ENCODE data around the gene LEP. TPM values are rescaled to one million over a fixed set of nuclear protein-coding genes. Genes with fewer than 3 reads are reported as not detected.

LEP gene
- total and polyA plus RNA-seq, 9 of the 15 experiments (the other 6 are each of a cell fraction or from before 2014, with no cell fraction given): not detected

- no peak for DNase-seq (ENCODE audit: extremely low read depth in 1 of 4, low spot score in 3 of 4)
- no peak overlapping the region for H3K4me2 ChIP-seq (ENCODE audit: insufficient read depth, low read length)
- H3K79me2 ChIP-seq (ENCODE audit: control insufficient read depth, insufficient read depth, low read length): no peaks in the 10 kb centered on the region
- no peak overlapping the region for H2AFZ ChIP-seq (ENCODE audit: low read depth, low read length)
- intact Hi-C loops (cut with micrococcal nuclease): no loop called here
- H3K4me1 ChIP-seq (replicated peaks in 1 of 2; ENCODE audit: control insufficient read depth in 2 of 2, insufficient read depth in 2 of 2, low read length in 2 of 2): peaks cover 0 to 18% of the 10 kb centered on the region in 2 experiments; a peak in 2 of 5 replicates
- FAIRE-seq: no peak
- H3K9ac ChIP-seq (ENCODE audit: insufficient read depth in 1 of 2, low read depth in 2 of 2, low read length in 2 of 2): no peak overlapping the region
- in situ Hi-C loops (cut with MboI): no loop called here
- ATAC-seq: no peak
- CTCF ChIA-PET (ENCODE audit: low intra/inter-chr PET ratio): no interaction called here
- no TSS peak for BruUV-seq (replicated peaks)
- H3K27ac ChIP-seq (ENCODE audit: extremely low read depth, low read depth, low read length): no peak overlapping the region
- POLR2A ChIA-PET: interaction anchor here (1.2 kb wide), 1 partner anchor 8 kb away, joined by 4 read pairs; no protein-coding TSS in a partner anchor
- WGBS (ENCODE audit: insufficient coverage, low coverage, missing lambda C conversion rate): 2% methylated on average over 3 of the region's 3 CpGs
- H3K27me3 ChIP-seq (ENCODE audit: control insufficient read depth in 2 of 2, insufficient read depth in 2 of 2, low read length in 2 of 2): peaks cover 37 to 47% of the 10 kb centered on the region in 2 experiments
- no peaks in the 10 kb centered on the region for H3K36me3 ChIP-seq (ENCODE audit: control insufficient read depth, insufficient read depth, low read length)
- H3K9me3 ChIP-seq (replicated peaks; ENCODE audit: control insufficient read depth, insufficient read depth, low read depth, low read length): peaks cover 4% of the 10 kb centered on the region
- H3K4me3 ChIP-seq: no peak overlapping the region
- H4K20me1 ChIP-seq (replicated peaks; ENCODE audit: control insufficient read depth, insufficient read depth, low read length): no peaks in the 10 kb centered on the region
- no peak for TF ChIP-seq CEBPG (CRISPR knock-in tag; IDR thresholded peaks at IDR 0.05)
- peak; percentile 47 to 49 for TF ChIP-seq CEBPG (tag; conservative IDR thresholded peaks at IDR 0.05 in 1 of 2, IDR thresholded peaks at IDR 0.05 in 1 of 2)
- TF ChIP-seq CREB3 (tag; conservative IDR thresholded peaks at IDR 0.05; ENCODE audit: low read depth): no peak
- TF ChIP-seq SMARCA4 (IDR thresholded peaks at IDR 0.05): no peak
- no peak for TF ChIP-seq SRSF1 (IDR thresholded peaks at IDR 0.05; ENCODE audit: low read depth, low read length)
- peak; percentile 76 for TF ChIP-seq CEBPB (tag; IDR thresholded peaks at IDR 0.05)
- TF ChIP-seq ILK (tag; IDR thresholded peaks at IDR 0.05; ENCODE audit: borderline replicate concordance, low read depth): no peak
- no peak for TF ChIP-seq MED1 (CRISPR knock-in tag; IDR thresholded peaks at IDR 0.05; ENCODE audit: borderline replicate concordance)
- no peaks in the 10 kb centered on the region for H3K9me1 ChIP-seq (ENCODE audit: control insufficient read depth, insufficient read depth, low read length)
Observed at GRCh38 chr7:128274884-128275603, 34.0 kb downstream of the LEP start.
